Stimulated activated naive CD8-positive, alpha-beta T cell treated with anti-CD3 and anti-CD28 coated beads, Interleukin-15, Interleukin-2, amounts not matched to agents 100 U/mL and 50 U/mL, for 24 hours (primary cell): ENCODE data around the gene DUOXA2.
"Not testable (repeated sequence)": the region's sequence is repeated elsewhere in the genome, so short reads cannot be mapped to it uniquely, and the experiment has no call there.

Experiments
- ATAC-seq: fragments of 150-1000 bp; cut with Tn5 transposase; one replicate; pipeline ENCODE4 v1.10.0; 2021
- DNase-seq: peaks from one replicate; pipeline ENCODE4 v3.0.0; 2021

DUOXA2 gene

GRCh38 chr15:45114076-45114750 is at the start of gene DUOXA2, which contains the start of gene DUOX2:
DUOXA2 (plus strand) TSS chr15:45114326; CDS start chr15:45114606, 280 bp downstream.
DUOX2 (minus strand) TSS chr15:45114172; CDS start chr15:45113411, 761 bp downstream.
- DNase-seq (no peak), ATAC-seq (no peak)

GRCh38 chr15:45064386-45064785 is 49.7 kb upstream of the DUOXA2 start:
- DNase-seq (no peak), ATAC-seq (no peak)

GRCh38 chr15:45069942-45070360 is 44.2 kb upstream of the DUOXA2 start:
- ATAC-seq, DNase-seq: not testable (repeated sequence)

- DNase-seq, ATAC-seq: not testable (repeated sequence)
Observed at GRCh38 chr15:45073602-45074001, 40.5 kb upstream of the DUOXA2 start.

GRCh38 chr15:45075440-45076320 is 38.4 kb upstream of the DUOXA2 start:
- ATAC-seq, DNase-seq: not testable (repeated sequence)

- not testable (repeated sequence) for ATAC-seq, DNase-seq
Observed at GRCh38 chr15:45077391-45077790, 36.7 kb upstream of the DUOXA2 start.

GRCh38 chr15:45079201-45079600 is 34.9 kb upstream of the DUOXA2 start:
- DNase-seq: not testable (repeated sequence)

GRCh38 chr15:45079628-45080246 is 34.4 kb upstream of the DUOXA2 start:
- ATAC-seq: peak; percentile 13
- not testable (repeated sequence) for DNase-seq

More at GRCh38 chr15:45079201-45079600, 34.9 kb upstream of the DUOXA2 start:
- not testable (repeated sequence) for ATAC-seq

GRCh38 chr15:45080593-45080992 is 33.5 kb upstream of the DUOXA2 start:
- not testable (repeated sequence) for DNase-seq, ATAC-seq

GRCh38 chr15:45082412-45082811 is 31.7 kb upstream of the DUOXA2 start:
- not testable (repeated sequence) for DNase-seq, ATAC-seq

- ATAC-seq: no peak
- DNase-seq: no peak
Observed at GRCh38 chr15:45083223-45083622, 30.9 kb upstream of the DUOXA2 start.

- DNase-seq (no peak), ATAC-seq (no peak)
Observed at GRCh38 chr15:45084163-45084562, 30.0 kb upstream of the DUOXA2 start.

- DNase-seq (no peak), ATAC-seq (no peak)
Observed at GRCh38 chr15:45087513-45087912, 26.6 kb upstream of the DUOXA2 start.

GRCh38 chr15:45088801-45089711 is 25.1 kb upstream of the DUOXA2 start:
- DNase-seq (no peak), ATAC-seq (no peak)

- DNase-seq (no peak), ATAC-seq (no peak)
Observed at GRCh38 chr15:45089712-45090373, 24.3 kb upstream of the DUOXA2 start.

- DNase-seq (no peak), ATAC-seq (no peak)
Observed at GRCh38 chr15:45091161-45091560, 23.0 kb upstream of the DUOXA2 start.

GRCh38 chr15:45091576-45091975 is 22.6 kb upstream of the DUOXA2 start:
- ATAC-seq (no peak), DNase-seq (no peak)

- ATAC-seq (no peak), DNase-seq (no peak)
Observed at GRCh38 chr15:45093013-45093412, 21.1 kb upstream of the DUOXA2 start.

- no peak for DNase-seq
- ATAC-seq: no peak
Observed at GRCh38 chr15:45093622-45094357, 20.3 kb upstream of the DUOXA2 start.

GRCh38 chr15:45094358-45094730 is 19.8 kb upstream of the DUOXA2 start:
- DNase-seq (no peak), ATAC-seq (no peak)
